22Rv1 (cell line): Measurements from ENCODE around the gene SC5D.

Source experiments
- H3K27ac ChIP-seq: fragments of 450-650 bp; 2 replicates; pipeline ENCODE4 v1.5.1; 2017
- CTCF ChIP-seq: fragments of 450-650 bp; IDR thresholded peaks from 2 replicates; pipeline ENCODE4 v1.5.1; 2017; ENCODE audit warnings: mild to moderate bottlenecking
- ZFX ChIP-seq: fragments of 450-650 bp; IDR thresholded peaks from 2 replicates; pipeline ENCODE4 v1.6.1; 2017; ENCODE audit warnings: antibody characterized with exemption, borderline replicate concordance

SC5D gene

DNA sequence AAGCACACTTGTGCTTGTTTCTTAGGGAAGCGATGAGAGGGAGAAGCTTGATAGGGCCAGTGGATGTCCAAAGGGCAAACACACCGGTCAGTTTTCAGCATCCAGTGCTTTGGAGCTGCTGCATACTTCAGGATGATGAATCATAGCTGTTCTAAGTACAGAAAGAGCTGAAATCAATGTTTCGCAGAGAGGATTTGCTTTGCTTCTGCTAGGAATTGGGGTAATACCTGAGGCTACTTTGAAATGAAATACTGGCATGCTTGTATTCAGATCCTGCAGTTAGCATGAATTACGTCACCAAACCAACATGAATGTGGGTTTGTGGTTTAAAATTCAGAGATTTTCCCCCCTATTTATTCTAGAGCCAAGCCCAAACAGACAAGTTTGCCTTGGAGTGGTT, 41.7 kb upstream of the SC5D start:
- no peak overlapping the region for H3K27ac ChIP-seq
- TF ChIP-seq CTCF (no peak), ZFX (no peak)

GRCh38 chr11:121253951-121254350, 38.6 kb upstream of the SC5D start:
- no peak overlapping the region for H3K27ac ChIP-seq
- TF ChIP-seq CTCF (no peak), ZFX (no peak)

- TF ChIP-seq ZFX = no peak
- H3K27ac ChIP-seq = no peak overlapping the region
These were observed 37.8 kb upstream of the SC5D start for GRCh38 chr11:121254756-121255155.

- no peak for TF ChIP-seq ZFX
- no peak overlapping the region for H3K27ac ChIP-seq
These were observed 37.0 kb upstream of the SC5D start for GRCh38 chr11:121255473-121256125.

GRCh38 chr11:121257289-121257688, 35.3 kb upstream of the SC5D start:
- peak overlapping the region; percentile 67 for H3K27ac ChIP-seq
- TF ChIP-seq ZFX = no peak
- no peak for TF ChIP-seq CTCF

- TF ChIP-seq ZFX (no peak), CTCF (no peak)
- peak overlapping the region; percentile 67 for H3K27ac ChIP-seq
These were observed 34.6 kb upstream of the SC5D start for GRCh38 chr11:121257976-121258375.

- TF ChIP-seq CTCF (peak; percentile 46), ZFX (no peak)
- H3K27ac ChIP-seq = no peak overlapping the region
These were observed 27.0 kb upstream of the SC5D start for GRCh38 chr11:121265586-121265985.

DNA sequence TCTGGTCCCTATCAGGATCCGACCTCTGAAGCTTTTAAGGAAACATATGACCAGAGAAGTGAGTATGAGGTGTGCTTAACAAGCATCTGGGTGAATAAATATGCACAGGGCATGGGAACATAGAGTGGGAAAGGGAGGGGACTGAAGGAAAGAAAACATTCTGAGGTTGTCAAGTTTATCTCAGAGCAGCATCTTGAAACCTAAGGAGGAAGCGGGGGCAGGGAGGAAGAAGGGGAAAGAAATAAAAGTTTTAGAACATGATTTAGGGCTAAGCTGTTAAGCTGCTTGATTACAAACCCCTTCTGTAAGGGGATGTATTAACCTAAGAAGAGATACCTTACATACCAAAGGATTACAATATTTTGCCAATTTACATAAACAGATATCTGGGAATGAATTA, 24.0 kb upstream of the SC5D start:
- TF ChIP-seq ZFX (no peak), CTCF (no peak)
- H3K27ac ChIP-seq = no peak overlapping the region
